Stimulated activated CD4-positive, alpha-beta T cell treated with anti-CD3 and anti-CD28 coated beads, Interleukin-12 subunit alpha, Interleukin-12 subunit beta, amount 100 ng/mL, for 48 hours (primary cell): Measurements from ENCODE around the gene RPE.

Experiments
- DNase-seq, 3 donors: peaks; one replicate each; pipeline ENCODE4 v3.0.0-alpha.2; 2020; ENCODE audit warnings: low read depth in 2 of 3, low spot score in 1 of 3

Gene RPE

GRCh38 chr2:210002158-210003157 is at the start of gene RPE:
Gene RPE (plus strand): TSS chr2:210002638. CDS start chr2:210002662, 24 bp downstream.
- peak; percentile 94 to 97 (median 96) for DNase-seq

DNA sequence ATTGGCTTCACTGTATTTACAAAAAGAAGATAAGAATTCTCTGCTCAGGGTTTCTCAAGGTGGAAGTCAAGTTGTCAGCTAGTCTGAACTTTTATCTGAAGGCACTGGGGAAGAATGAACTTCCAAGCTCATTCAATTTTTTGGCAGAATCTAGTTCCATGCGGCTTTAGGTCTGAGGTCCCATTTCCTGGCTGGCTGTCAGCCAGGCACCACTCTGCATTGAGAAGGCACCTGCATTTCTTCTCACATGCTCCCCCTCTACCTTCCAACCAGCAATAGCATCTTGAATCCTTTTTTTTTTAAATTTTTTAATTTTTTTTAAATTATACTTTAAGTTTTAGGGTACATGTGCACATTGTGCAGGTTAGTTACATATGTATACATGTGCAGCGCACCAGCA is 46.2 kb upstream of the RPE start:
- DNase-seq: no peak

DNA sequence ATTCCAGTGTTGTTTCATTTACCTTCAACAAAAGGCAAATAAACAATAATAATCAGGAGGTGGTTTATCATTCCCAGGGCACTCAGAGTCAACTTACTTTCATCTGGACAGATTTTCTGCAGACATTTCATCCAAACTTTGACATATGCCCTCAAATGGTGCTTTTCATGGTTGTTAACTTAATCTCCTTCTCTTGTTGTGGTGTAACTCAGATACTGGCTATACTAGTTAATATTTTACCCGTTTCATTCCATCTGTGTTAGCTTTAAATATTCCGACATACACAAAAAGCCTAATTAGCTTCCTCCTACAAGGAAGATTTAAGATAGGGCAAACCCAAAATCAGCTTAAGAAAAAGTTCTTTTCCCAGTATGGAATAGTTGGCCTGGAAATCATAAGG is 44.4 kb upstream of the RPE start:
- no peak for DNase-seq

DNA sequence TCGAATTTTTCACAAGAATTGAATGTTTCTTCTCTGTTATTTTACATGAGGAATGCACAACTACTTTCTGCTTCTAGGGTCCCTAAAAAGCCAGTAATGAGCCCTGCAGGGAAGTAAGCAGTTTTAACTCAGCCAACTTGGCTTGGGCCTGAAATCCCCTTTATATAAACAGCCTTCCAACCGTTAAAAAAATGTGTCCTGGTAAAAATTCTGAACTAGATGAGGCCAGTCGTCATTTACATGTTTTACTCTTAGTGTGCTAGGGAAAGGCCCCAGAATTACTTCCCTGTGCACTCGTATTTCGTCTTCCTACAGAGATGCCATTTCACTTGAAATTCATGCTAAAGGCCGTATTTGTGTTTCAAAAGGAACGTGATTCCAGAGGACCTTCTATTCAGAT is 42.4 kb upstream of the RPE start:
- no peak for DNase-seq

- peak in 2 of 3 donors; percentile 18 to 23 for DNase-seq
Observed at GRCh38 chr2:209960676-209961630, 41.5 kb upstream of the RPE start.

DNA sequence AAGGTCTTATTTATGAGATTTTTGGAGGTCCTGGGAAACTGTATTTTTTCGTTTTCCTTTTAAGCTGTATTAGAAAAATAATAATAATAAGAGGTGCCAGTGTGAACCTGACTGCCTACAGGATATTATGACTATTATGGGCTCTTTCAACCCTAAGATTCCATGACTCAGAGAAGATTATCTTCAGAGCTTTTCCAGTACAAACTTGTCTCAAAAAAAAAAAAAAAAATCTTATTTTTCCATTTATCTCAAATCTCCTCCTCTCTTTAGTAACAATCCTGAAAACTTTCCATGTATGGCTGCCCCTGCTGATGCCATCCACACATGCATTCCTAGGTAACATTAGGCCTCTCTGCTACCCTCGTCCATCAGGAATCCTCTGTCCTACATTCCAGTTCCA is 36.7 kb upstream of the RPE start:
- DNase-seq: no peak

DNA sequence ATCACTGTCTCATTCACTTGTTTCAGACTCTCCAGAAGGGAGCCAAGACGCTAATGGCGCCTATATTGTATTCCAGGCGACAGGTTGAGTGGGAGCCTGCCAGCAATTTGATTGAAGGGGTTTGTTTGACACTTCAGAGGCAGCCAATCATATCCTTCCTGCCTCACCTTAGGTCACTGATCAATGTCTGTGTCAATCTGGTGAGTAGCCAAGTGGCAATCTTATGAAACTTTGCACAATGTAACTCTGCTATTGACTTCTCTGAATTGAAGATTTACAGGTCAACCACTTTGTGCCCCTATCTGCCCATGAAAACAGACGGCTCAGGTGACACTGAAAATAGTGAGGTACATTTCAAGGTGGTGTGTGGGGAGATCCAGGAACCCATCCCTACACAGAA is 32.7 kb upstream of the RPE start:
- no peak for DNase-seq

DNA sequence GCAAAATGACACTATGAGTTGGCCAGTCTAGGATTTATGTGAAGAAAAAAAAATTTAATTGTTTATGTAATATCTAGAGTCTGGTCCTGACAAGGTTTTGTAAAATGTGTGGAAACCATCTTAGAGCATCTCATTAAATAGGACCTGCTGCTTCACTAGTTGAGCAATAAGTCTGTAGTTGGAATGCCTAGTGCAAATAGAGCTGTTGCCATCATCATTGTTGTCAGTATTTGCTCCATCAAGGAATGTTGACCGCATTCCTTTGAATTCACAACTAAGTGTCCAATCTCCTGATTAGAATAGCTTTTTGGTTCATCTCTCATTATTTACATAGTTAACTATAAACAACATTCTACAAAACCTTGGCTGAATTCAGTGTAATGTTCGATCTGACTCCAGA is 32.2 kb upstream of the RPE start:
- no peak for DNase-seq

GRCh38 chr2:209970711-209971110 is 31.7 kb upstream of the RPE start:
- DNase-seq: no peak

DNA sequence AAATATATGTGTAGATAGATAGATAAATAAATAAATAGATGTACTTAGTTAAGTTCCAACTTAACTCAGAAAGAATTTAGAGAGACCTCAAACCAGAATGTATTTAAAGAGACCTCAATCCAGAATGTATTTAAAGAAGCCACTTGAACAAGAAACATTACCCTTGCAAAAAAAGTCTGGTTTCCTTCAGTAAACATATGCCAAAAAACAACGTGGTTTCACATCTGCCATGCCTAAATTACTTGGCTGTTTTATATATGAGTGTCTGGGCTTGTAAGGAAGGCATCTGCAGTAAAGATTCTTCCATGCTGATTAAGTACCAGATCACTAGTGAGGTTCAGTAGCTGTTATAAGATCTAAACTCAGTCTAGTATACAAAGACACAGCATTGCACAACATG is 29.1 kb upstream of the RPE start:
- no peak for DNase-seq

- DNase-seq: no peak
Observed at GRCh38 chr2:209974576-209974975, 27.9 kb upstream of the RPE start.

GRCh38 chr2:209976698-209977385 is 25.6 kb upstream of the RPE start:
- no peak for DNase-seq

GRCh38 chr2:209977386-209978239 is 24.8 kb upstream of the RPE start:
- DNase-seq: no peak

DNA sequence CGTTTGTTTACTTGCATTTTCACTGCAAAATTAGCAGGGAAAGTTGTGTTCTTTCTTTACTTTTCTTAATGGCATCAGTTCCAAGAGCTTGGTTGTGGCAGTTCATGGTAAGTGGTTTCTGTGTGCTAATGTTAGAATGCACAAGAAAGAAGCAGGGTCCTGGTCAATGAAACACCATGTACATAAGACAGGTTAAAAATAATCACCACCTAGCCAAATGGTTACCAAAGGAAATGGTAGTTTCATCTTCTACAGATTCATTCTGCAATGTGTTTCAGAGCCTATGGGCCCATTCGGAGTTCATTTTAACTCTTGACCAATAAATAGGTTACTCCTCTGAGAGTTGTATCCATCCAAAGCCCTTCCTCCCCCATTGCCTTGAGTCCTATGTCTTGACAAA is 18.1 kb upstream of the RPE start:
- DNase-seq: no peak

- no peak for DNase-seq
Observed at GRCh38 chr2:209985874-209986273, 16.6 kb upstream of the RPE start.

DNA sequence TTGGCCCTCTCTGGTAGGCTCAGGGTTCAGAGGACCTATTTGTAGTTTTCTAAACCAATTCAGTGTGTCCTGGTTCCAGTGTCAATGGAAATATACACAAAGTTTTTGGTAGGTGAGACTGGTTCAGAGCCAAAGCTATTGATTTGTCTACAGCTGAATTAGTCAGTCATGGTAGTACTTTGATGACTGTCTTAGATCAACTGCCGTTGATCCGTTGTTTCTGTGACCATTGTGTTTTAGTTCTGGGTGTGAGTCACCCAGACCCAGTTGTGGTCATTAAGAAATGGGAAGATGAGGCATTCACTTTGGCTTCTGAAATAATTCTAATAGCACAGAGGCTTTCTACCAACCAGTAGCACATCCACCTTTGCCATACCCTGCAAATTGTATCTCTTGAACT is 16.0 kb upstream of the RPE start:
- DNase-seq: no peak

- no peak for DNase-seq
Observed at GRCh38 chr2:209988010-209988409, 14.4 kb upstream of the RPE start.

DNA sequence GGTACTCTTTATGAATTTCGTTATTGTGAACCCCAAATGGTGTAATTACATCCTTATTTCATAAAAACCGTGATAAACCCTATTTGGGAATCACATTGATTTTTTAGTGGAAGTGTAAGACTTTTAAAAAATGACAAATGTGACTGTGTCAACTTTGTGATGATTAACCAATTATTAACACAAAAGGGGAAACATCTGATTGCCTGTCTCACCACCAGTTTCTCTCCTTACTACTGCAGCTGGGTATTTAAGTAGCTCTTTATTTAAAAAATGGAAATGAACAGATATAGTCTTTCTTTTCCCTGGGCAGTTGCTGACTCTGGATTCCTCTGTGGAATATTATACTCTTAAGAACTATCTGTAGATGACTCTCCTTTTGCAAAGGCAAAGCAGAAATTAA is 11.6 kb upstream of the RPE start:
- DNase-seq: no peak

GRCh38 chr2:209993968-209994367 is 8.5 kb upstream of the RPE start:
- no peak for DNase-seq

DNA sequence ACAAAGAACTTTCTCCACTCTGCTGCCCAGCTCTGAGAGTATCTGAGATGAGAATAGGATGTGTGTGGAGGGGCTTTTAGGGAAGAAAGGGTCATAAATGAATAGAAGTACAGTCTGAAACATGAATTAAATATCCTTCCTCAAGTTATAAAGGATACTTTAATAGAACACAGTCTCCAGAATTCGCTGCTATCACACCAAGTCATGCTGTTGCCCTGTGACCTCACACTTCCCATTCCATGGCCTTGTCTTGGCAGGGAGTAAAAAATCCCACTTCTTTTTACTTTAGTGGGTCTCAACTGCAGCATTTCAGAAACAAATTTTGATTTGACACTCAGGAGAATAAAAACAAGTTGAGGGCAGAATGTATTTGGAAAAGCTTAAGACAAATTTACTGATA is 3.8 kb upstream of the RPE start:
- no peak for DNase-seq
